Heart left ventricle (tissue), 13 donors: ENCODE data around the gene BAZ2B.

Experiments
- POLR2A ChIP-seq, 2 donors: fragments of 450-650 bp; IDR thresholded peaks; one replicate each; pipeline ENCODE4 v1.6.1; 2017; ENCODE audit warnings: antibody characterized with exemption in 2 of 2, mild to moderate bottlenecking in 2 of 2, moderate library complexity in 2 of 2
- TF ChIP-seq, protein P1 (sequence below), 12 donors: fragments of 200-600 bp; sonication (generic) in 4 of 12; IDR thresholded peaks; one replicate each; pipeline versions ENCODE4 v1.5.0 to v1.8.0; 2018 to 2022; ENCODE audit warnings: antibody characterized with exemption in 12 of 12, mild to moderate bottlenecking in 5 of 12
- donor health status: ischemic (EF 13 %, LVEDD 7.1; RV severe dilation, severe dysfunction).
- donor health status: DM: no; HTN: yes; CAD: no.
- donor health status: DM: no; HTN: no; CAD: no.
- donor health status: ischemic (EF 25% LVEDD 6.9; RV normal size, moderate dysfunction).
- donor health status: ischemic (EF 25% LVEDD 5.7; RV mildly dilated, moderate dysfunction).
- donor health status: ischemic (EF 35%, LVEDD 5.7; RV mildly dilated, moderate dysfunction).
- donor health status: nonischemic (EF 11% LVEDD 7.7; RV severe dilation, severe dysfunction).
- donor health status: DM: yes; HTN: yes; CAD: no.
- donor health status: PGD.
- donor health status: ischemic (EF 29% LVEDD 5.4; RV normal size, mild dysfunction).
- donor health status: nonischemic (EF 23%, LVEDD 6.1; RV moderate dilation, normal function).

DNA sequence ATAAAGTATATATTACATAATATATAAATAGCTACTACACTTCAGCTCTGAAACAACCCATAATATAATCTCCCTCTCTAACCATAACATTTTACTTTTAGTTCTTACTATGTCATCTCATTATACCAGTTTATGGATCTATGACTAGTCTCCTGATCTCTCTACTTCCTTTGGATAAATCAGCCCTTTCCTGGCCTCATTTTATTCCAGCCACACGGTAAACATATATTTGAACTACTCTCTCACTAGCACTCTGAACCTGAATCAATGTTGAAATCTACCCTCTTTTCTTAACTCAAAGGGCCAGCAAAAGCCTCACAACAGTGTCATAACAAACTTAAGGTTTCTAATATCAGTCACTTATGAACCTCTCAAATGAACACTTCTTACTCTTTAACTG lies 62.6 kb downstream of the BAZ2B start:
- TF ChIP-seq, protein P1, sequence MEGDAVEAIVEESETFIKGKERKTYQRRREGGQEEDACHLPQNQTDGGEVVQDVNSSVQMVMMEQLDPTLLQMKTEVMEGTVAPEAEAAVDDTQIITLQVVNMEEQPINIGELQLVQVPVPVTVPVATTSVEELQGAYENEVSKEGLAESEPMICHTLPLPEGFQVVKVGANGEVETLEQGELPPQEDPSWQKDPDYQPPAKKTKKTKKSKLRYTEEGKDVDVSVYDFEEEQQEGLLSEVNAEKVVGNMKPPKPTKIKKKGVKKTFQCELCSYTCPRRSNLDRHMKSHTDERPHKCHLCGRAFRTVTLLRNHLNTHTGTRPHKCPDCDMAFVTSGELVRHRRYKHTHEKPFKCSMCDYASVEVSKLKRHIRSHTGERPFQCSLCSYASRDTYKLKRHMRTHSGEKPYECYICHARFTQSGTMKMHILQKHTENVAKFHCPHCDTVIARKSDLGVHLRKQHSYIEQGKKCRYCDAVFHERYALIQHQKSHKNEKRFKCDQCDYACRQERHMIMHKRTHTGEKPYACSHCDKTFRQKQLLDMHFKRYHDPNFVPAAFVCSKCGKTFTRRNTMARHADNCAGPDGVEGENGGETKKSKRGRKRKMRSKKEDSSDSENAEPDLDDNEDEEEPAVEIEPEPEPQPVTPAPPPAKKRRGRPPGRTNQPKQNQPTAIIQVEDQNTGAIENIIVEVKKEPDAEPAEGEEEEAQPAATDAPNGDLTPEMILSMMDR (IDR thresholded peaks at IDR 0.05): no peak
- TF ChIP-seq POLR2A (IDR thresholded peaks at IDR 0.05): no peak
